A673 (cell line): Measurements from ENCODE around the gene BCL6.

Experiments used
- CTCF ChIP-seq: fragments of 300-800, 200-600 bp; sonication (generic); conservative IDR thresholded peaks from 2 replicates; pipeline ENCODE4 v1.5.1; 2017; ENCODE audit warnings: low read depth, mild to moderate bottlenecking, antibody characterized with exemption, low read length, moderate library complexity, mixed read lengths
- EZH2 ChIP-seq: fragments of 200-600 bp; sonication (generic); IDR thresholded peaks from 2 replicates; pipeline ENCODE4 v1.6.1; 2017; ENCODE audit warnings: borderline replicate concordance, low read depth, mild to moderate bottlenecking, mixed read lengths, antibody characterized with exemption, low read length; ENCODE audit not compliant: poor library complexity, severe bottlenecking

GRCh38 chr3:187750006-187750512 is 4.8 kb upstream of the BCL6 start:
- no peak for TF ChIP-seq CTCF
- TF ChIP-seq EZH2: no peak
